Esophagus squamous epithelium (tissue), 5 donors: ENCODE measurements around the gene SLC10A7. TPM values are rescaled to one million over a fixed set of nuclear protein-coding genes. Genes with fewer than 3 reads are reported as not detected.

Experiments used
- DNase-seq: peaks from one replicate; lab custom pipeline; 2025; lab: John Stamatoyannopoulos, UW
- H3K27ac ChIP-seq, 4 donors: fragments of 200-600 bp; sonication (generic); one replicate each; pipeline ENCODE4 v1.5.1; 2016 to 2019; ENCODE audit warnings: mild to moderate bottlenecking in 1 of 4
- H3K27me3 ChIP-seq, 4 donors: fragments of 200-600 bp; sonication (generic); 1 replicate in 3 of 4; 2 replicates in 1 of 4; pipeline versions ENCODE4 v1.5.1 to v1.6.0; 2017 to 2021; ENCODE audit warnings: antibody characterized with exemption in 1 of 4
- H3K36me3 ChIP-seq, 3 donors: fragments of 200-600 bp; sonication (generic); one replicate each; pipeline ENCODE4 v1.5.1; 2016 to 2019
- H3K4me1 ChIP-seq, 3 donors: fragments of 200-600 bp; sonication (generic); one replicate each; pipeline ENCODE4 v1.5.1; 2017 to 2019
- H3K4me3 ChIP-seq, 4 donors: fragments of 200-600 bp; sonication (generic); 1 replicate in 3 of 4; 2 replicates in 1 of 4; pipeline ENCODE4 v1.5.1; 2016 to 2019; ENCODE audit warnings: mild to moderate bottlenecking in 2 of 4, moderate library complexity in 1 of 4
- H3K9me3 ChIP-seq, 3 donors: fragments of 200-600 bp; sonication (generic); one replicate each; pipeline ENCODE4 v1.5.1; 2016 to 2019
- POLR2A ChIP-seq, 4 donors: fragments of 450-650 bp; IDR thresholded peaks; one replicate each; pipeline ENCODE4 v1.6.1; 2017; ENCODE audit warnings: antibody characterized with exemption in 4 of 4, mild to moderate bottlenecking in 4 of 4, moderate library complexity in 3 of 4
- WGBS, 2 donors: methylation state at CpG; one replicate each; pipeline ENCODE4 v1.1.5; 2018; 5-methylcytosine and 5-hydroxymethylcytosine counted together
- intact Hi-C: fragments of 100-400 bp; cut with DNase I; formaldehyde crosslinking; loops from one replicate; pipeline ENCODE4 v1.15.0; 2022
- total RNA-seq, 4 donors: library from RNA; depleted of rRNA; stranded (reverse); fragments of >200 nt; gene quantifications; one replicate each; pipeline ENCODE4 v1.1.0, GENCODE V29; 2016
- TF ChIP-seq, protein P1 (sequence below), 6 experiments: fragments of 450-650 bp in 4 of 6; fragments of 200-600 bp in 2 of 6; sonication (generic) in 2 of 6; IDR thresholded peaks; one replicate each; pipeline ENCODE4 v1.5.1; 2016 to 2019; ENCODE audit warnings: antibody characterized with exemption in 6 of 6, mild to moderate bottlenecking in 4 of 6, moderate library complexity in 4 of 6
- donor health status: DM: yes; HTN: yes; CAD: no.

SLC10A7 gene
- total RNA-seq, 4 donors from 2014 or later, result 9.7 to 23.5 (median 13.5) TPM

DNA sequence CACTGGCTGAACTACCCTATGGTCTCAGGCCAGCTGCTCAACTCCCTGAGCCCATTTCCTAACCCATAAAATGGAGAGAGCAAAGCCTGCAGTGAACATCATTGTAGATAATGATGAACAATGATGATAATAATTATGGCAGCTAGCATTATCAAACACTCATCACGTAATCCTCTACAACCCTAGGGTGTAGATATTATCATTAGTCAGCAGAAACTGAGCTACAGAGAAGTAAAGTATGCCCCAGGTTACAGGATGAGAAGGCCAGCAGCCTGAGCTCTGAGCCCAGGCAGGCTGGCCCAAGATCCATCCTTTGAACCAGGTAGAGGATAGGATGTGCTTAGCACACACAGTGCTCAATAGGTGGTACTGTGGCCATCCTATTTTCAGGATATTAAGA, 264.2 kb downstream of the SLC10A7 start:
- H3K27ac ChIP-seq, result no peak overlapping the region
- H3K9me3 ChIP-seq, result no peaks in the 10 kb centered on the region
- H3K36me3 ChIP-seq, result peaks cover 0 to 37% (median 0%) of the 10 kb centered on the region in 3 donors
- TF ChIP-seq, protein P1, sequence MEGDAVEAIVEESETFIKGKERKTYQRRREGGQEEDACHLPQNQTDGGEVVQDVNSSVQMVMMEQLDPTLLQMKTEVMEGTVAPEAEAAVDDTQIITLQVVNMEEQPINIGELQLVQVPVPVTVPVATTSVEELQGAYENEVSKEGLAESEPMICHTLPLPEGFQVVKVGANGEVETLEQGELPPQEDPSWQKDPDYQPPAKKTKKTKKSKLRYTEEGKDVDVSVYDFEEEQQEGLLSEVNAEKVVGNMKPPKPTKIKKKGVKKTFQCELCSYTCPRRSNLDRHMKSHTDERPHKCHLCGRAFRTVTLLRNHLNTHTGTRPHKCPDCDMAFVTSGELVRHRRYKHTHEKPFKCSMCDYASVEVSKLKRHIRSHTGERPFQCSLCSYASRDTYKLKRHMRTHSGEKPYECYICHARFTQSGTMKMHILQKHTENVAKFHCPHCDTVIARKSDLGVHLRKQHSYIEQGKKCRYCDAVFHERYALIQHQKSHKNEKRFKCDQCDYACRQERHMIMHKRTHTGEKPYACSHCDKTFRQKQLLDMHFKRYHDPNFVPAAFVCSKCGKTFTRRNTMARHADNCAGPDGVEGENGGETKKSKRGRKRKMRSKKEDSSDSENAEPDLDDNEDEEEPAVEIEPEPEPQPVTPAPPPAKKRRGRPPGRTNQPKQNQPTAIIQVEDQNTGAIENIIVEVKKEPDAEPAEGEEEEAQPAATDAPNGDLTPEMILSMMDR (IDR thresholded peaks at IDR 0.05), result no peak
- no peak for TF ChIP-seq POLR2A (IDR thresholded peaks at IDR 0.05)
- 89% methylated on average over 1 of the region's 1 CpG; no CpG with 5 or more reads in 1 of the 2 donors for WGBS, 2 donors
- no peak for DNase-seq
- no peak overlapping the region for H3K4me3 ChIP-seq
- H3K27me3 ChIP-seq, result no peaks in the 10 kb centered on the region
- intact Hi-C loops, result no loop called here
- H3K4me1 ChIP-seq, result no peaks in the 10 kb centered on the region

DNA sequence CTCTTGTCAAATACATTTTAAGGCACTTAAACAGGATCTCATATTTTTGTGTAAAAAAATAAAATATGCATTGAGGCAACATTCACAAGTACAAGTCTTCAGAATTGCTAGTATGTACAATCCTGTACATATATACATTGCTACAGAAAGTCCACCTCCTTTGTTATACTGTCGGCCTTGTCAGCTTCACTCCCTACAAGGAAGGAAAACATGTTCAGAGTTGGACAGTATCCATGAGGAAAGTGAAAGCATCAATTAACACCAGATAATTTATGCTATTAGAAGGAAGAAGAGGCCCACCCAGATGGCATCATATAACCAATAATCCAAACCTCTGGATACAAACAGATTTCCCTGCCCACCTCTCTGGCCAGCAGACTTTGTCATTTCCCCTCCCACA, 265.4 kb downstream of the SLC10A7 start:
- WGBS, 2 donors, result 23 to 64% methylated on average over 1 of the region's 1 CpG
- no peaks in the 10 kb centered on the region for H3K9me3 ChIP-seq
- no peaks in the 10 kb centered on the region for H3K27me3 ChIP-seq
- intact Hi-C loops, result no loop called here
- DNase-seq, result no peak
- H3K36me3 ChIP-seq, result peaks cover 0 to 37% (median 0%) of the 10 kb centered on the region in 3 donors
- no peak overlapping the region for H3K27ac ChIP-seq
- no peak overlapping the region for H3K4me3 ChIP-seq
- TF ChIP-seq POLR2A (IDR thresholded peaks at IDR 0.05), result no peak
- TF ChIP-seq, protein P1 (IDR thresholded peaks at IDR 0.05), result no peak
- H3K4me1 ChIP-seq, result no peaks in the 10 kb centered on the region

DNA sequence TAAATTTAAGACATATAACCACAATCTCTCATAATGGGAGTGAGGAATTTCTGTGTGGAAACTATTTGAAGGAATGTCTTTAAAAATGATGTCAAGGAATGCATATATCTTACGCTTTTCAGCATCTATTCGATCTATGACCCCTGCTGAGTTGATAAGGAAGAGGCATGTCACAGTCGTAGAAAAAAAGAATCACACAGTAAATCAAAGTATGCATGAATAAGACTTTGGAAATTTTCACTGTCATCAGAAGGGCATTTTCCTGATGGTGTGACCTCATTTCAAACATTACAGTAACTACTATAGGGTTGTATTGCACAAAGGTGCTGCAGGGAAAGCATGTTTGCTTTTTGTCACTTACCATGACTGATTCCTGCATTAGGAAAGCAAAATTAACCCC, 265.9 kb downstream of the SLC10A7 start:
- H3K27ac ChIP-seq, result no peak overlapping the region
- H3K36me3 ChIP-seq, result peaks cover 0 to 37% (median 0%) of the 10 kb centered on the region in 3 donors
- H3K27me3 ChIP-seq, result no peaks in the 10 kb centered on the region
- TF ChIP-seq POLR2A (IDR thresholded peaks at IDR 0.05), result no peak
- TF ChIP-seq, protein P1 (IDR thresholded peaks at IDR 0.05), result no peak
- intact Hi-C loops, result no loop called here
- H3K4me1 ChIP-seq, result peaks cover 0 to under 1% (median 0%) of the 10 kb centered on the region in 3 donors
- 83 to 92% methylated on average over 3 of the region's 3 CpGs for WGBS, 2 donors
- H3K9me3 ChIP-seq, result no peaks in the 10 kb centered on the region
- DNase-seq, result no peak
- H3K4me3 ChIP-seq, result no peak overlapping the region

DNA sequence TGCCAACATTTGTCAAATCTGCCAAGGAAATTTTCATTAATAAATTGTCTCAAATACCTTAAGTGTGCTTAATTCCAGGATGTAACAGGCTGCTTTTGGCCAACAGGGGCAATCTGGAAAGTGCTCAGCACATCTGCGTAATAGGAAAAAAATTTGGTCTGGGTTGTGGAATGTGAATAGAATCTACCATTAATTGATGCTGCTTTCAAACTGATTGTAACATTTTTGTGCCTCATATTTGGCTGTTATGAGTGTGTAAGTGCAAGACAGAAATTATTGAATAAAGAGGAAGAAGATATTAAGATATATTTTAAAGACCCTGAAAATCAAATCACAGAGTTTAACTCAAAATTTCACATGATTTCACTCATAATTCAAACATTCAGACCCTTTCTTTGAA, 266.3 kb downstream of the SLC10A7 start:
- 96 to 100% methylated on average over 1 of the region's 1 CpG for WGBS, 2 donors
- H3K27ac ChIP-seq, result no peak overlapping the region
- no peaks in the 10 kb centered on the region for H3K9me3 ChIP-seq
- no peak overlapping the region for H3K4me3 ChIP-seq
- TF ChIP-seq POLR2A (IDR thresholded peaks at IDR 0.05), result no peak
- TF ChIP-seq, protein P1 (IDR thresholded peaks at IDR 0.05), result no peak
- H3K4me1 ChIP-seq, result peaks cover 0 to 5% (median 0%) of the 10 kb centered on the region in 3 donors
- H3K36me3 ChIP-seq, result peaks cover 0 to 37% (median 0%) of the 10 kb centered on the region in 3 donors
- no peaks in the 10 kb centered on the region for H3K27me3 ChIP-seq
- DNase-seq, result no peak
- intact Hi-C loops, result no loop called here

DNA sequence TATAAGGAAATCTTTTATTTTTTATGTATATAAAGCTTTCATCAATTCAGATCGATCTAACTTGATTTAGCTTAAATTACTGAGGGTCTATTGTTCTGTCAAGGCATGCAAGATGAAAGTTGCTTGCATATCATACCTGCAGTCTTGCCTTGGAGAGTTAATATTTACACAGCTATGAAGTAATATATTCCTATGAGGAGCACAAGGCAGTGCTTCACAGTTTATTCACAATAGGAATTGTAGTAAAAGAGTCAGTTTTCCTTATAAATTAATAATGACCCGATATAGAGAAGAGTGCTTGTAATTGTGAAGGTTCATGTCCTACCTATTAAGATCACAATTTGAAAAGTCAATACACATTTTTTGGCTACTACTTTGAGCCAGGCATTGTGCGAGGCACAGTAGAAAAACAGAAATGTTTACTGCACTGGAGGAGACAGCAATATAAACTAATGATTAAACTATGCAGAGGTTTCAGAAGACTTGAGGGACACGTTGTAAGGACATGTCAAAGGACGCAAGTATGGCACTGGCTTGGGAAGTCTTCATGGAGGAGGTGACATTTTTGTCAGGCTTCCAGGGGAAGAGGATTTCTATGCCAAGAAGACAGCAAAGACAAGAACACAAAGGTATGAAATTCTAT, 268.6 kb downstream of the SLC10A7 start:
- no peaks in the 10 kb centered on the region for H3K9me3 ChIP-seq
- no peaks in the 10 kb centered on the region for H3K27me3 ChIP-seq
- intact Hi-C loops, result no loop called here
- H3K4me1 ChIP-seq, result peaks cover 0 to 8% (median 0%) of the 10 kb centered on the region in 3 donors
- no peak overlapping the region for H3K27ac ChIP-seq
- TF ChIP-seq, protein P1 (IDR thresholded peaks at IDR 0.05), result no peak
- no peak for TF ChIP-seq POLR2A (IDR thresholded peaks at IDR 0.05)
- no peak overlapping the region for H3K4me3 ChIP-seq
- no peak for DNase-seq
- peaks cover 0 to 28% (median 0%) of the 10 kb centered on the region in 3 donors for H3K36me3 ChIP-seq
- 72 to 82% methylated on average over 5 of the region's 5 CpGs for WGBS, 2 donors
